ENCODE measurements around the gene SSTR3.
"Not testable (repeated sequence)": the region's sequence is repeated elsewhere in the genome, so short reads cannot be mapped to it uniquely, and the experiment has no call there.

DNA sequence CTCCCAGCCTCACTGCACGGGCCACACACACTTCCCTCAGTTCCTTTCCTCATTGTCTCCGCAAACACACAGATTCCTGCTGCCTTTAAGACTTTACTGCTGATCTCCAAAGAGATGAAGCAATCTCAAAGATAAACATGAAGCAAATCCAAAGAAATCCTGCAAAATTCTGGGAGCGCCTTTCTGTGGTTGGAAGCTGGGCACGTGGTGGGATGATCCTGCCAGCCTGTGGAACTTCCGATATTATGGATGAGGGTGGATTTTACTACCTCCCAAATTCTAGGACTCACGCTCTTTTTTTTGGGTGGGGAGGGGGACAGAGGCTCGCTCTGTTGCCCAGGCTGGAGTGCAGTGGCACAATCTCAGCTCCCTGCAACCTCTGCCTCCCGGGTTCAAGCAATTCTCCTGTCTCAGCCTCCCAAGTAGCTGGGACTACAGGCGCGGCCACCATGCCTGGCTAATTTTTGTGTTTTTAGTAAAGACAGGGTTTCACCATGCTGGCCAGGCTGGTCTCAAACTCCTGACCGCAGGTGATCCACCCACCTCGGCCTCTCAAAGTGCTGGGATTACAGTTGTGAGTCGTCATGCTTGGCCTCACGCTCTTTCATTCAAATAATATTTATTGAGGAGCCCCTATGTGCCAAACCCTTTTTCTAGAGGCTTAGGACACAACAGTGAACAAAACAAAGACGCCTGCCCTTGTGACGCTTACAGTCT, 41.4 kb downstream of the SSTR3 start:
- TF ChIP-seq CTCF (CRISPR knock-in tag; IDR thresholded peaks at IDR 0.05); NR3C1 (CRISPR knock-in tag; IDR thresholded peaks at IDR 0.05); NFRKB (IDR thresholded peaks at IDR 0.05); ZNF160 (CRISPR knock-in tag; IDR thresholded peaks at IDR 0.05); ZNF180 (CRISPR knock-in tag; IDR thresholded peaks at IDR 0.05; ENCODE audit: borderline replicate concordance, low read depth); RBM39 (IDR thresholded peaks at IDR 0.05; ENCODE audit: low read depth, low read length, poor library complexity, severe bottlenecking); HDAC2 (CRISPR knock-in tag; IDR thresholded peaks at IDR 0.05); ZNF274 (CRISPR knock-in tag; IDR thresholded peaks at IDR 0.05); THAP11 (CRISPR knock-in tag; IDR thresholded peaks at IDR 0.05): not testable (repeated sequence)
- TF ChIP-seq, protein P1, sequence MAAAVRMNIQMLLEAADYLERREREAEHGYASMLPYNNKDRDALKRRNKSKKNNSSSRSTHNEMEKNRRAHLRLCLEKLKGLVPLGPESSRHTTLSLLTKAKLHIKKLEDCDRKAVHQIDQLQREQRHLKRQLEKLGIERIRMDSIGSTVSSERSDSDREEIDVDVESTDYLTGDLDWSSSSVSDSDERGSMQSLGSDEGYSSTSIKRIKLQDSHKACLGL (CRISPR knock-in tag; IDR thresholded peaks at IDR 0.05), result not testable (repeated sequence)
- TF ChIP-seq, protein P2, sequence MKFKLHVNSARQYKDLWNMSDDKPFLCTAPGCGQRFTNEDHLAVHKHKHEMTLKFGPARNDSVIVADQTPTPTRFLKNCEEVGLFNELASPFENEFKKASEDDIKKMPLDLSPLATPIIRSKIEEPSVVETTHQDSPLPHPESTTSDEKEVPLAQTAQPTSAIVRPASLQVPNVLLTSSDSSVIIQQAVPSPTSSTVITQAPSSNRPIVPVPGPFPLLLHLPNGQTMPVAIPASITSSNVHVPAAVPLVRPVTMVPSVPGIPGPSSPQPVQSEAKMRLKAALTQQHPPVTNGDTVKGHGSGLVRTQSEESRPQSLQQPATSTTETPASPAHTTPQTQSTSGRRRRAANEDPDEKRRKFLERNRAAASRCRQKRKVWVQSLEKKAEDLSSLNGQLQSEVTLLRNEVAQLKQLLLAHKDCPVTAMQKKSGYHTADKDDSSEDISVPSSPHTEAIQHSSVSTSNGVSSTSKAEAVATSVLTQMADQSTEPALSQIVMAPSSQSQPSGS (CRISPR knock-in tag; IDR thresholded peaks at IDR 0.05), result not testable (repeated sequence)
